Smooth muscle cell of bladder (primary cell): Measurements from ENCODE around the gene CFC1. TPM values are rescaled to one million over a fixed set of nuclear protein-coding genes. Genes with fewer than 3 reads are reported as not detected.

ENCODE experiments used
- total RNA-seq: library from RNA; depleted of rRNA; stranded (reverse); fragments of >200 nt; gene quantifications from 2 replicates; pipeline ENCODE4 v1.2.3, GENCODE V29; 2014

Gene CFC1
- total RNA-seq = not detected in 2 replicates

DNA sequence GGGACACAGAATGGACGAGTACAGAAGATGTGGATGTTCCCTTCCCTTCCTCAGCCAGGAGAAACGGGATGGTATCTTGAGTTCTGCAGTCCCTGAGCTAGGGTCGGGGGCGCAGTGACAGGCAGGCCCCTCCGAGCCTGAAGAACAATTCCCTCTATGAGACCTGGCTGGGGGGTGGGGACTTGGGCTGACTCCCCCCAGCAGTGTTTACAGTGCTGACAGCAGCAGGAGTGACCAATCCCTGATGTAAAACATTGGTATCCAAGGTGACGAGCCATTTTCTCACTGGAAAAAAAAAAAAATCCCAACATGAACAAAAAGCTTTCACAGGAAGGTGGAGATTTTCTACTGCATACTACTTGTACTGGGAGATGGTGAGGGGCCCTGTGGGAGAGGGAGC lies at the start of gene CFC1:
Gene CFC1, minus strand, starts transcription at position 183 of the 400 bp plus-strand sequence. CDS start 288 bp downstream, outside the sequence.

DNA sequence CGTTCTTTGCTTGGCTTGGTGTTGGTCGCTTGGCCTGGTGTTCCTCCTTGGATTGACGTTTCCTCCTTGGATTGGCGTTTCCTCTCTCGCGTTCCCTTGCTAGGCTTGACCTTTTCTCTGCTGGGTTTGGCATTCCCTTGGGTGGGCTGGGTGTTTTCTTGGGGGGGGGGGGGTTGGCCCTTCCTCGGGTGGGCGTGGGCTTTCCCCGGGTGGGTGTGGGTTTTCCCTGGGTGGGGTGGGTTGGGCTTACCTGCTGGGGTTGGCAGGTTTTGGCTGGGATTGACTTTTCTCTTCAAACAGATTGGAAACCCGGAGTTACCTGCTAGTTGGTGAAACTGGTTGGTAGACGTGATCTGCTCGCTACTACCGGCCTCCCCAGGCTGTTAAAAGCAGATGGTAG lies 11.8 kb upstream of the CFC1 start, which contains the start of gene POTEJ:
Gene POTEJ, plus strand, starts transcription at position 301 of the 400 bp plus-strand sequence. Its CDS starts 93 bp downstream, at position 394.

Other genes starting within 250 kb of the CFC1 start
- gene PTPN18, start 243.5 kb downstream of the CFC1 start, total RNA-seq = 8.2 and 8.6 TPM in 2 replicates
- gene POTEI, start 90.2 kb downstream of the CFC1 start, total RNA-seq = under 0.01 TPM in 1 of 2 replicates, not detected in the other
- gene CFC1B, start 78.4 kb downstream of the CFC1 start, total RNA-seq = not detected in 2 replicates
- gene POTEJ, start 11.9 kb upstream of the CFC1 start, total RNA-seq = not detected in 2 replicates
- gene GPR148, start 129.5 kb upstream of the CFC1 start, total RNA-seq = not detected in 2 replicates
- gene AMER3, start 156.0 kb upstream of the CFC1 start, total RNA-seq = not detected in 2 replicates
- 4.8 and 6.4 TPM in 2 replicates for gene ARHGEF4, start 237.3 kb upstream of the CFC1 start, total RNA-seq